GM21526 (cell line): Measurements from ENCODE around the gene C21orf91.
"Not testable (repeated sequence)": the region's sequence is repeated elsewhere in the genome, so short reads cannot be mapped to it uniquely, and the experiment has no call there.

Experiments used
- ATAC-seq: cut with Tn5 transposase; IDR thresholded peaks from one replicate; pipeline ENCODE4 v1.9.1; 2021; ENCODE audit warnings: moderate library complexity; ENCODE audit not compliant: unreplicated experiment, low FRiP score

Gene C21orf91

DNA sequence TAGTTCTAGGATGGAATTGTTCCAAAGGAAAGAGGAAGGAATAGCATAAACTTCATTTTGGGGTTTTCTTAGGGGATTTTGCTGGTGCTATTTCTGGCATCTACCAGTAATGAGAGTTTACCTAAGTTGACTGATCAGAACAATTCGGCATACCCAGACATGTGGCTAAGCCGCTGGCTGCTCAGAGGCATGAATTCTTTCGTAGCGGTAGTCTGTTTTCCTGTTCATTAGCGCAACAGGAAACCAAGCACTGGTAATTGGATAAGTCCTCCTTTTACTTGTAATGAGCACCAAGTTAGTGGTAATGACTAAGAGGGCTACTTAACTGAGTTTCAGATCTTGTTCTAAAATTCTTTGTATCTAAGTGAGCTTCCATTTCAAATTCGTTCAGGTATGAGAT lies 38.6 kb downstream of the C21orf91 start:
- peak; percentile 29 for ATAC-seq

DNA sequence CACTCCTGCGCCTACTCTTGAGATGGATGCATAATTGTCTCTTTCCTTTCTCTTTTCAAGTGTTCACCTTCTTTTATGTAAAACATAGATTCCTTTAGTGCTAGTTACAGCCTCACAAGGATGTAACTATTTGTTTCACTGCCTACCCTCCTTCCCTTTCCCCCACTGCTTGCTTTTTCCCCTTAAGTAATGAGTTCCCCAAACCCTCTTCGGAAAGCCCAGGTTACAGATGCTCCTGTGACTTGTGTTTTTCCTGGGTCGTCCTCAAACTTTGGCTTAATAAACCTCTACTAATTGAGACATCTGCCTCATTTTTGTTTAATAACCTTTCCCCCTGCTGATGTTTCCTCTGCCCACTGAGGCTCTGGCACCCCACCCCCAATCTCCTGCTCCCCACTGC lies 39.2 kb downstream of the C21orf91 start:
- ATAC-seq = no peak

DNA sequence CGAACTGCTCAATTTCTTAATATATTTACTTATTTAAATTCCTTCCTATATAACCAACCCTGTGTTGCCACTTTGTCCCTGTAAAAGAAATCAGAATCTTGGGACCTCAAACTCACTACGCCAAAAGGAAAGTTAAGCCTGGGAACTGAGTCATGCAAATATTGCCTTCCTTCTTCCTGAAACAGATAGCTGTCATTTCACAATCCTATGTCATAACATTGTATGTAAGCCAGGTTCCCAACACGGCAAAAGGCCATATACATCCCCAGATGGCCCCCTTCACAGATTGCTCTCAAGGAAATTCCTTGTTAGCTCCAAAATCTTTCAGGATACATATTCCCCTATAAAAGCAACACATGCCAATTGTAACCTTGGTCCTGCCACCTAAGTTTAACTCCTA lies 39.7 kb downstream of the C21orf91 start:
- ATAC-seq = no peak

DNA sequence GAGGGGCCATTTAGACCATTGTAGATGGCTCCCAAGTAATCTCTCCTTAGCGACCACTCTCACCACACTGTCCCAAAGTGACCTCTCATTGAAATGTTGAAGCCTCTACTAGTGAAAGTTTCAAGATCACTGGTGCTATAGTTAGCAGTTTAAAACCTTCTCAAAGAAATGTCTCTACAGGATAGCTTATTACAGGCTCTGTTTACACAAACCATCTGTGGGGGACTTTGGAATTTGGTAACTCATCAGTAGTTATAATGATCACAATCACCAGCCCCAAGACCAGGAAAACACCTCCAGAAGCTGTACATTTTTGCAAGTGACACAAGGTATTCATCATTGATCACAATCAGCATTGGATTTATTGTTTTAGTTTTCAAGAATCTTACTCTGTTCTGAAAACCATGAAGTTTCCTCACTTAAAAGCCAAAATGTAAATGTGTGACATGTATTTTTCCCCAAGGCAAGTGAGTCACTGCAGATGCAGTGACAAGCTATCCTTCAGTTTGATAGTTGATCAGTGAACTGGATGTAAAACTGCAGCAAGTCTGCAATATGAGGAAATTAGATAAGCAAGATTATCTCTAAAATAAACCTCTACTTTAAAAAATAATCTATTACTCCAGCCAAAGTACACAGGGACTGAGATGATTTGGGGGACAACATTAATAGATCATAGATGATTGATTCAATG lies 41.9 kb downstream of the C21orf91 start:
- no peak for ATAC-seq

DNA sequence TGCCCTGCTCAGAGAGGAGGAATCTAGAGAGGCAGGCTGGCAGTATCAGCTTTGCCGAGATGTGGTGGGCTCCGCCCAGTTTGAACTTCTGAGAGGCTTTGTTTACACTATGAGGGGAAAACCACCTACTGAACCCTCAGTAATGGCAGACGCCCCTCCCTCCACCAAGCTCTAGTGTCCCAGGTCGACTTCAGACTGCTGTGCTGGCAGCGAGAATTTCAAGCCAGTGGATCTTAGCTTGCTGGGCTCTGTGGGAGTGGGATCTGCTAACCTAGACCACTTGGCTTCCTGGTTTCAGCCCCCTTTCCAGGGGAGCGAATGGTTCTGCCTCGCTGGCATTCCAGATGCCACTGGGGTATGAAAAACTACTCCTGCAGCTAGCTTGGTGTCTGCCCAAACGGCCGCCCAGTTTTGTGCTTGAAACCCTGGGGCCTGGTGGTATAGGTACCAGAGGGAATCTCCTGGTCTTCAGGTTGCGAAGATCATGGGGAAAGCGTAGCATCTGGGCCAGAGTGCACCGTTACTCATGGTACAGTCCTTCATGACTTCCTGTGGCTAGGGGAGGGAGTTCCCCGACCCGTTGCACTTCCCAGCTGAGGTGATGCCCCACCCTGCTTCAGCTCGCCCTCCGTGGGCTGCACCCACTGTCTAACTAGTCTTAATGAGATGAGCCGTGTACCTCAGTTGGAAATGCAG lies 43.6 kb downstream of the C21orf91 start:
- peak; percentile 57 for ATAC-seq

GRCh38 chr21:17775021-17775420 lies 44.1 kb downstream of the C21orf91 start:
- not testable (repeated sequence) for ATAC-seq

GRCh38 chr21:17769447-17769845 lies 49.7 kb downstream of the C21orf91 start:
- no peak for ATAC-seq

- ATAC-seq = no peak
These were observed 50.2 kb downstream of the C21orf91 start for GRCh38 chr21:17768840-17769446.

GRCh38 chr21:17765207-17765606 lies 53.9 kb downstream of the C21orf91 start:
- ATAC-seq = no peak

- ATAC-seq = no peak
These were observed 55.7 kb downstream of the C21orf91 start for GRCh38 chr21:17763288-17764037.

- ATAC-seq = no peak
These were observed 59.5 kb downstream of the C21orf91 start for GRCh38 chr21:17759511-17760178.

DNA sequence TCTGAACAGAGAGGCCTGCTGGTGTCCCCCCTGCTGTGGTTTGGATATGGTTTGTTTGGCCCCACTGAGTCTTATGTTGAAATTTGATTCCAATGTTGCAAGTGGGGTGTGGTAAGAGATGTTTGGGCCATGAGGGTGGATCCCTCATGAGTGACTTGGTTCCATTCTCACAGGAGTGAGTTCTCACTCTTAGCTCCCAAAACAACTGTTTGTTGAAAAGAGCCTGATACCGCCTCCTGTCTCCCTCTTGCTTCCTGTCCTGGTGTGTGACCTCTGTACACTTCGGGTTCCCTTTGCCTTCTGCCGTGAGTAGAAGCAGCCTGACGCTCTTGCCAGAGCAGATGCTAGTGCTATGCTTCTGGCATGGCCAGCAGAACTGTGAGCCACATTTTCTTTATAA lies 60.5 kb downstream of the C21orf91 start:
- no peak for ATAC-seq

DNA sequence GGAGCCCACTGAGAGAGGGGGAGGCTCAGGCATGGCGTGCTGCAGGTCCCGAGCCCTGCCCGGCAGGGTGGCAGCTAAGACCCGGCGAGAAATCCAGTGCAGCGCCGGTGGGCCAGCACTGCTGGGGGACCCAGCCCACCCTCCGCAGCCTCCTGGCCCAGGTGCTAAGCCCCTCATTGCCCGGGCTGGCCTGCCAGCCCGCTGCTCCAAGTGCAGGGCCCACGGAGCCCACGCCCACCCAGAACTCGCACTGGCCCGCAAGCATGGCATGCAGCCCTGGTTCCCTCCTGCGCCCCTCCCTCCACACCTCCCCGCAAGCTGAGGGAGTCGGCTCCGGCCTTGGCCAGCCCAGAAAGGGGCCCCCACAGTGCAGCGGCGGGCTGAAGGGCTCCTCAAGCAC lies 61.5 kb downstream of the C21orf91 start:
- no peak for ATAC-seq

DNA sequence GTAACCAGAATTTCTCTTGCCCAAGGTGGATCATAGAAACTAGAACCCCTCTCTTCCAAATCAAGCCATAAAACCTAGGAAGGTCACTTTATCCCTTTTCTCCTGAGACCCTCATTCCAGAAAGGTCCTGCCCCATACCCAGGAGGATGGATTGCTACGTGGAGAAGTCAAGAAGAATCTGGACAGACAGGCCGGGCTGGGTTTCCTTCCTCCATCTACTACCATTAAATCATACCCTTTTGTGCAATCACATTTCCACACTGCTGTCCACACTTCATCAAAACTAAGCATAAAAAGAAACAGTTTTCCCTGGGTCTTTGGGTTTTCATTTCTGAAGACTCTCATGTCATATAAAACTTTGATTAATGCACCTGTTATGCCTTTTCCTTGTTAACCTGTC lies 65.4 kb downstream of the C21orf91 start:
- ATAC-seq = no peak

DNA sequence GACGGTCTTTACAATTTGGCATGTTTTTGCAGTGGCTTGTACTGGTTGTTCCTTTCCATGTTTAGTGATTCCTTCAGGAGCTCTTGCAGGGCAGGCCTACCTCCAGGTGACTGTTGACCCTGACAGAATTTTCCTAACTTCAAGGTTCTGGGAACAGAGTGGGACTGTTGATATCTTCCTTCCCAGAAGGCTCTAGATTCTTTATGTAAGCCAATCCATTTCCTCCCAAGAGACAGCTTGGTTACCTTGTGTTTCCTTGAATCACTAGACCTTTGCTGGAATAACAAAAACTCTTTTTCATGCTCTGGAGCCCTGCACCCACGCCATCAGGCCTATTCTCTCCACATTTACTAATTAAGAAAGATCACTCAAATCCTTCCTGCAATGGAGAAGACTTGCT lies 67.0 kb downstream of the C21orf91 start:
- ATAC-seq = no peak

- ATAC-seq = no peak
These were observed 72.2 kb downstream of the C21orf91 start for GRCh38 chr21:17746920-17747319.

DNA sequence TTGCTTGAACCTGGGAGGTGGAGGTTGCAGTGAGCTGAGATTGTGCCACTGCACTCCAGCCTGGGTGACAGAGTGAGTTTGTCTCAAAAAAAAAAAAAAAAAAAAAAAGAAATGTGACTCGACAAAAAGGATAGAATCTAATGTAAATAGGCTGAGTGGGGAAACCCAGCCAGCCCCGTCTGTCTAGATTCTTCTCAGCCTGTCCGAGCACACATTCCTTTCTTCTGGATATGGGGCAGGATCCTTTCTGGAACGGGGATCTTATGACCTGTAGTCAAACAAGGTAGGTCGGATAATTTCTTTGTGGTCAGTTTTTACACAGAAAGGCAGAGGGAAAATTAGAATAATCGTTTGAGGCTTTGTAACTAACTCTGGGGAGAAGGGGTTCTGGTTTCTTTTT lies 74.1 kb downstream of the C21orf91 start:
- no peak for ATAC-seq

GRCh38 chr21:17742940-17743592 lies 76.1 kb downstream of the C21orf91 start:
- ATAC-seq = no peak

- no peak for ATAC-seq
These were observed 77.0 kb downstream of the C21orf91 start for GRCh38 chr21:17742181-17742580.
